Neural cell (in vitro differentiated cells): ENCODE data around the gene ZC3H11A.
"Not testable (repeated sequence)": the region's sequence is repeated elsewhere in the genome, so short reads cannot be mapped to it uniquely, and the experiment has no call there.

Experiments used
- EP300 ChIP-seq: fragments of 450-650 bp; conservative IDR thresholded peaks from 2 replicates; pipeline ENCODE4 v1.6.1; 2014; ENCODE audit warnings: antibody characterized with exemption, mild to moderate bottlenecking, moderate library complexity; ENCODE audit not compliant: poor library complexity, severe bottlenecking
- EZH2 ChIP-seq: fragments of 200-600, 300-800 bp; shearing (Covaris generic), sonication (generic); IDR thresholded peaks from 2 replicates; pipeline ENCODE4 v1.6.1; 2014; ENCODE audit warnings: antibody characterized with exemption, low read length, borderline replicate concordance, mild to moderate bottlenecking; ENCODE audit not compliant: insufficient read depth, poor library complexity, severe bottlenecking
- MXI1 ChIP-seq: fragments of 450-650 bp; conservative IDR thresholded peaks from 2 replicates; pipeline ENCODE4 v1.6.1; 2014; ENCODE audit warnings: antibody characterized with exemption, mild to moderate bottlenecking; ENCODE audit not compliant: poor library complexity, severe bottlenecking
- POLR2AphosphoS5 ChIP-seq: IDR thresholded peaks from 2 replicates; pipeline ENCODE4 v1.6.1; 2012
- RAD21 ChIP-seq: fragments of 450-650 bp; conservative IDR thresholded peaks from 2 replicates; pipeline ENCODE4 v1.6.1; 2014; ENCODE audit warnings: antibody characterized with exemption, mild to moderate bottlenecking, moderate library complexity
- SMC3 ChIP-seq: fragments of 450-650 bp; conservative IDR thresholded peaks from 2 replicates; pipeline ENCODE4 v1.6.1; 2014; ENCODE audit warnings: antibody characterized with exemption, mild to moderate bottlenecking, moderate library complexity; ENCODE audit not compliant: poor library complexity
- TF ChIP-seq, protein P1 (sequence below): fragments of 450-650 bp; IDR thresholded peaks from 2 replicates; pipeline ENCODE4 v1.5.1; 2014; ENCODE audit warnings: antibody characterized with exemption, mild to moderate bottlenecking, moderate library complexity; ENCODE audit not compliant: poor library complexity, severe bottlenecking
- TF ChIP-seq, protein P2 (sequence below): IDR thresholded peaks from 2 replicates; pipeline ENCODE4 v1.6.1; 2012; ENCODE audit warnings: borderline replicate concordance

DNA sequence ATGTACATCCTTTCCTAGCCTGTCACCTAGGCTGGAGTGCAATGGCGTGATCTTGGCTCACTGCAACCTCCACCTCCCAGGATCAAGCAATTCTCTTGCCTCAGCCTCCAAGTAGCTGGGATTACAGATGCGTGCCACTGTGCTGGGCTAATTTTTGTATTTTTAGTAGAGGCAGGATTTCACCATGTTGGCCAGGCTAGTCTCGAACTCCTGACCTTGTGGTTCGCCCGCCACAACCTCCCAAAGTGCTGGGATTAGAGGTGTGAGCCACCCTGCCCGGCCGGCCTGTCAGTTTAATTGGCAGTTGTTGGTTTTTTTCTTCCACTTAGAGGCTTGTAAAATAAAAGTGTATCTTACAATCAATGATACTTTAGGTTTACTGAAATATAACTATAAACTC, 1.9 kb upstream of the ZC3H11A start:
- TF ChIP-seq, protein P1, sequence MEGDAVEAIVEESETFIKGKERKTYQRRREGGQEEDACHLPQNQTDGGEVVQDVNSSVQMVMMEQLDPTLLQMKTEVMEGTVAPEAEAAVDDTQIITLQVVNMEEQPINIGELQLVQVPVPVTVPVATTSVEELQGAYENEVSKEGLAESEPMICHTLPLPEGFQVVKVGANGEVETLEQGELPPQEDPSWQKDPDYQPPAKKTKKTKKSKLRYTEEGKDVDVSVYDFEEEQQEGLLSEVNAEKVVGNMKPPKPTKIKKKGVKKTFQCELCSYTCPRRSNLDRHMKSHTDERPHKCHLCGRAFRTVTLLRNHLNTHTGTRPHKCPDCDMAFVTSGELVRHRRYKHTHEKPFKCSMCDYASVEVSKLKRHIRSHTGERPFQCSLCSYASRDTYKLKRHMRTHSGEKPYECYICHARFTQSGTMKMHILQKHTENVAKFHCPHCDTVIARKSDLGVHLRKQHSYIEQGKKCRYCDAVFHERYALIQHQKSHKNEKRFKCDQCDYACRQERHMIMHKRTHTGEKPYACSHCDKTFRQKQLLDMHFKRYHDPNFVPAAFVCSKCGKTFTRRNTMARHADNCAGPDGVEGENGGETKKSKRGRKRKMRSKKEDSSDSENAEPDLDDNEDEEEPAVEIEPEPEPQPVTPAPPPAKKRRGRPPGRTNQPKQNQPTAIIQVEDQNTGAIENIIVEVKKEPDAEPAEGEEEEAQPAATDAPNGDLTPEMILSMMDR, result not testable (repeated sequence)
- not testable (repeated sequence) for TF ChIP-seq EZH2, MXI1, SMC3, POLR2AphosphoS5, EP300, RAD21
- TF ChIP-seq, protein P2, sequence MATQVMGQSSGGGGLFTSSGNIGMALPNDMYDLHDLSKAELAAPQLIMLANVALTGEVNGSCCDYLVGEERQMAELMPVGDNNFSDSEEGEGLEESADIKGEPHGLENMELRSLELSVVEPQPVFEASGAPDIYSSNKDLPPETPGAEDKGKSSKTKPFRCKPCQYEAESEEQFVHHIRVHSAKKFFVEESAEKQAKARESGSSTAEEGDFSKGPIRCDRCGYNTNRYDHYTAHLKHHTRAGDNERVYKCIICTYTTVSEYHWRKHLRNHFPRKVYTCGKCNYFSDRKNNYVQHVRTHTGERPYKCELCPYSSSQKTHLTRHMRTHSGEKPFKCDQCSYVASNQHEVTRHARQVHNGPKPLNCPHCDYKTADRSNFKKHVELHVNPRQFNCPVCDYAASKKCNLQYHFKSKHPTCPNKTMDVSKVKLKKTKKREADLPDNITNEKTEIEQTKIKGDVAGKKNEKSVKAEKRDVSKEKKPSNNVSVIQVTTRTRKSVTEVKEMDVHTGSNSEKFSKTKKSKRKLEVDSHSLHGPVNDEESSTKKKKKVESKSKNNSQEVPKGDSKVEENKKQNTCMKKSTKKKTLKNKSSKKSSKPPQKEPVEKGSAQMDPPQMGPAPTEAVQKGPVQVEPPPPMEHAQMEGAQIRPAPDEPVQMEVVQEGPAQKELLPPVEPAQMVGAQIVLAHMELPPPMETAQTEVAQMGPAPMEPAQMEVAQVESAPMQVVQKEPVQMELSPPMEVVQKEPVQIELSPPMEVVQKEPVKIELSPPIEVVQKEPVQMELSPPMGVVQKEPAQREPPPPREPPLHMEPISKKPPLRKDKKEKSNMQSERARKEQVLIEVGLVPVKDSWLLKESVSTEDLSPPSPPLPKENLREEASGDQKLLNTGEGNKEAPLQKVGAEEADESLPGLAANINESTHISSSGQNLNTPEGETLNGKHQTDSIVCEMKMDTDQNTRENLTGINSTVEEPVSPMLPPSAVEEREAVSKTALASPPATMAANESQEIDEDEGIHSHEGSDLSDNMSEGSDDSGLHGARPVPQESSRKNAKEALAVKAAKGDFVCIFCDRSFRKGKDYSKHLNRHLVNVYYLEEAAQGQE, result not testable (repeated sequence)
